ENCODE results near the gene ASIC1. TPM values are rescaled to one million over a fixed set of nuclear protein-coding genes. Genes with fewer than 3 reads are reported as not detected.

ASIC1 gene
- total RNA-seq, 2 donors from 2014 or later, result 0.52 to 0.99 TPM

DNA sequence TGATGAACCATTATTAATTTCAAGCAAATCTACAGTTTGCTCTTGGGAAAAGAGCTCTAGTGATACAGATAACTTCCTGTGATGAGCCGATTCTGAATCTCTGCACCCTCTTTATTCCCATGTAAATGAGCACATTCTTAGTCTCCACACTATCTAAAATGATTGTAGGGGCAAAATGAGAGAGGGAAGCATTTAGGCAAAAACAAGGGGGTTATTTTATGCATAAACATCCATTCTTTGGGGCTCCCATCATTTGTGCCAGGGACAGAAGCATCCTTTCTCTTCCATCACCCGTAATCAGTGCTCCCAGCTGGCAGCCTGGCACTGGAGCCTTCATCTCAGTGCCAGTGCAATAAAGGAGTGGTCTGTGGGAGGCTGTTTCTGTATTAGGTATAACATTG is 44.7 kb downstream of the ASIC1 start:
- DNase-seq (no peak), ATAC-seq (no peak)
- Histone ChIP-seq H3K36me3 (replicated peaks in 1 of 2; ENCODE audit: insufficient read depth in 1 of 2, low read depth in 2 of 2) (peaks cover 12 to 22% of the 10 kb centered on the region in 2 donors), H3K9me3 (no peaks in the 10 kb centered on the region), H3K27ac (no peak overlapping the region), H3K4me3 (no peak overlapping the region), H3K4me1 (peaks cover 16% of the 10 kb centered on the region), H3K27me3 (no peaks in the 10 kb centered on the region)
- intact Hi-C loops (cut with DNase I), result no loop called here
- TF ChIP-seq, protein P1, sequence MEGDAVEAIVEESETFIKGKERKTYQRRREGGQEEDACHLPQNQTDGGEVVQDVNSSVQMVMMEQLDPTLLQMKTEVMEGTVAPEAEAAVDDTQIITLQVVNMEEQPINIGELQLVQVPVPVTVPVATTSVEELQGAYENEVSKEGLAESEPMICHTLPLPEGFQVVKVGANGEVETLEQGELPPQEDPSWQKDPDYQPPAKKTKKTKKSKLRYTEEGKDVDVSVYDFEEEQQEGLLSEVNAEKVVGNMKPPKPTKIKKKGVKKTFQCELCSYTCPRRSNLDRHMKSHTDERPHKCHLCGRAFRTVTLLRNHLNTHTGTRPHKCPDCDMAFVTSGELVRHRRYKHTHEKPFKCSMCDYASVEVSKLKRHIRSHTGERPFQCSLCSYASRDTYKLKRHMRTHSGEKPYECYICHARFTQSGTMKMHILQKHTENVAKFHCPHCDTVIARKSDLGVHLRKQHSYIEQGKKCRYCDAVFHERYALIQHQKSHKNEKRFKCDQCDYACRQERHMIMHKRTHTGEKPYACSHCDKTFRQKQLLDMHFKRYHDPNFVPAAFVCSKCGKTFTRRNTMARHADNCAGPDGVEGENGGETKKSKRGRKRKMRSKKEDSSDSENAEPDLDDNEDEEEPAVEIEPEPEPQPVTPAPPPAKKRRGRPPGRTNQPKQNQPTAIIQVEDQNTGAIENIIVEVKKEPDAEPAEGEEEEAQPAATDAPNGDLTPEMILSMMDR (IDR thresholded peaks at IDR 0.05), result no peak
- no peak for TF ChIP-seq POLR2A (IDR thresholded peaks at IDR 0.05)
- WGBS, 2 donors, result 79 to 85% methylated on average over 2 of the region's 2 CpGs

DNA sequence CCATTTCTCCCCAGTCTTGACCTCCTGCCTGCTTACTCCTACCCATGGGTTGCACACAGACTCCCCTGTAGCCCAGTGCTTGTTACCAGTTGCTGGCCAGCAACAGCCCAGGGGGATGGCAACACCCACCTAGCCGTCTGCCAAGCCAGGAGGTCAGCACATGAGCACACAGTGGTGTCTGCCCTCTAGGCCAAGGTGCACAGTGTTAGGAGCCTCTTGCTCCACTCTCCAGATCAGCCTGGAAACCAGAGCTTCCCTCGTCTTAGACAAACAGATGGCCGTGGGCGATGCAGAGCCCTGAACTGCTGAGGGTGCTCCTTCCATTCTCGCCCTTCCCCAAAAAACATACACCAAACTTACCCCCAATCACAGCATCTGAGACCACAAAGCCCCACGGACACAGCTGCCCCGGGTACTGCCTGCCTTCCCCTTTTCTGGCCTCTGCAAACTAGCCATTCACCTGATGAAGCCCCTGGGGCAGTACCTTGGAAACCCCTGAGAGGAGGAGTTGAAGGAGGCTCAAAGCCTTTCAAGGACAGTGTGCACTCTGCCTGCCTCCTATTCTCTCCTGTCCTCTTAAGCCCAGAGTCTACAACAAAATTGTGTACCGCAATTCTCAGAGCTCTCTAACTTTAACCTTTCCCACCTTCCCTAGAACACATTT is 45.4 kb downstream of the ASIC1 start:
- no peaks in the 10 kb centered on the region for H3K27me3 ChIP-seq
- H3K4me3 ChIP-seq, result no peak overlapping the region
- H3K9me3 ChIP-seq, result no peaks in the 10 kb centered on the region
- DNase-seq (peak in 3 of 4 donors; percentile 22 to 36 (median 33)), ATAC-seq (no peak)
- intact Hi-C loops (cut with DNase I), result no loop called here
- H3K4me1 ChIP-seq, result peaks cover 16% of the 10 kb centered on the region
- TF ChIP-seq, protein P1 (IDR thresholded peaks at IDR 0.05), result no peak
- TF ChIP-seq POLR2A (IDR thresholded peaks at IDR 0.05), result no peak
- WGBS, 2 donors, result 84% methylated on average over 5 to 8 of the region's 8 CpGs
- H3K36me3 ChIP-seq (replicated peaks in 1 of 2; ENCODE audit: insufficient read depth in 1 of 2, low read depth in 2 of 2), result peaks cover 12 to 19% of the 10 kb centered on the region in 2 donors
- peak overlapping the region in 3 of 4 donors; percentile 40 to 48 (median 46) for H3K27ac ChIP-seq

DNA sequence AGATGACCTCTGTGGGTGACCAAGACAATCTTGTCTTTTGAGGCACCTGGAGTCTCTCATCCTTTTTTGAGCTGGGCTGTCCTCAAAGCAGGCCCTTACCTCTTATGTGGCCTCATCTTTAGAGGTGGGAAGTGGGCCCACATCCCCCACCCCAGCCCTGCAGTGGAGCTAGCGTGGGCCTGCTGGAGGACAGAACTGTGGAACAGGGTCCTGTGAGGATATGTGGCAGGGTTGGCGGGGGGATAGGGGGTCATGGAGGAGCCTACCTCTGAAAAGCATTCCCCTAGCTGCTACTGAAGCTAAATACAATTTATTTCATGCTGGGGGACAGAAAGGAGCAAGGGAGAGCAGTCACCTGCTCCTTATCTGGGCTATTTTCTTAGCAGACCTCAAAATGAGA is 46.0 kb downstream of the ASIC1 start:
- Histone ChIP-seq H3K4me1 (peaks cover 16% of the 10 kb centered on the region), H3K27ac (peak overlapping the region in 3 of 4 donors; percentile 40 to 48 (median 46)), H3K27me3 (no peaks in the 10 kb centered on the region), H3K4me3 (no peak overlapping the region), H3K9me3 (no peaks in the 10 kb centered on the region), H3K36me3 (replicated peaks in 1 of 2; ENCODE audit: insufficient read depth in 1 of 2, low read depth in 2 of 2) (peaks cover 12 to 13% of the 10 kb centered on the region in 2 donors)
- DNase-seq, result no peak
- ATAC-seq, result no peak
- WGBS, 2 donors, result 89 to 90% methylated on average over 2 of the region's 2 CpGs
- intact Hi-C loops (cut with DNase I), result no loop called here
- TF ChIP-seq, protein P1 (IDR thresholded peaks at IDR 0.05), result no peak
- no peak for TF ChIP-seq POLR2A (IDR thresholded peaks at IDR 0.05)

DNA sequence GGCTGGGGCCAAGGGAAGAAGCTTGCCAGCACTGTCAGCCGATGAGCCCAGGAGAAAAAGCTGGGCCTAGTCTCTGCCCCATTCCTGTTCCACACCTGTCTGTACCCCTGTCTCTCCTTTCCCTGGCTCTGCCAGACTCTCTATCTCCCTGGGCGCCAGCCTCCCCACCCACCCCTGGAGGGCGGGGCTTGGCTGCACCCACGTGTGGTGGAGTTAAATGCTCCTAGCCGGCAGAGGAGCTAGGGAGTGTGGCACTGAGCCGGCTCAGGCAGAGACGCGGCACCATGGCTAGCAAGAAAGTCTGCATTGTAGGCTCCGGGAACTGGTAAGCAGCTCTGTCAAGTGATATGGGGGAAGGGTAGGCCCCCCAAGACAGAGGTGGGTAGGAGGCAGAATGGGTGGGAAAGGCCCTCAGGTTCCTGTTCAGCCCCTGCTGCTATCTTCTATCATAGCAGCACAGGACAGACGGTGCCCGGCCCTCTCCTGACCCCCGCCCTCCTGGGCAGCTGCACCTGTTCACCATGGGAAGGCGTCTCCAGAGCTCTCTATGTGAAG is 46.4 kb downstream of the ASIC1 start, which contains the start of gene GPD1:
TSS of gene GPD1 (plus strand) at position 242 of the 555 bp plus-strand sequence. CDS start at position 285, 43 bp downstream.
- TF ChIP-seq, protein P1 (IDR thresholded peaks at IDR 0.05), result peak in 3 of 7 experiments; percentile 16 to 34 (median 28)
- TF ChIP-seq POLR2A (IDR thresholded peaks at IDR 0.05), result peak; percentile 14 to 60 (median 53)
- DNase-seq (peak; percentile 83 to 91 (median 87)), ATAC-seq (peak; percentile 99)
- intact Hi-C loops (cut with DNase I), result no loop called here
- Histone ChIP-seq H3K4me3 (no peak within 1 kb of the TSS), H3K36me3 (replicated peaks in 1 of 2; ENCODE audit: insufficient read depth in 1 of 2, low read depth in 2 of 2) (peaks cover 8 to 9% of the 10 kb centered on the region in 2 donors), H3K27me3 (no peaks in the 10 kb centered on the region), H3K4me1 (peaks cover 16% of the 10 kb centered on the region), H3K9me3 (no peaks in the 10 kb centered on the region), H3K27ac (peak within 1 kb of the TSS in 3 of 4 donors; percentile 40 to 48 (median 46))
- 13 to 21% methylated on average over 9 to 13 of the region's 13 CpGs for WGBS, 2 donors
